Colonic mucosa (tissue), 4 donors: Measurements from ENCODE around the gene RPEL1. TPM values are rescaled to one million over a fixed set of nuclear protein-coding genes. Genes with fewer than 3 reads are reported as not detected.
"Not testable (repeated sequence)": the region's sequence is repeated elsewhere in the genome, so short reads cannot be mapped to it uniquely, and the experiment has no call there.

Experiments
- DNase-seq: peaks from one replicate; pipeline ENCODE4 v3.0.0-alpha.2; 2020
- H3K27ac ChIP-seq: fragments of 200-600 bp; one replicate; pipeline ENCODE4 v1.8.0; 2021
- H3K27me3 ChIP-seq: fragments of 200-600 bp; one replicate; pipeline ENCODE4 v1.8.0; 2021
- H3K36me3 ChIP-seq: fragments of 200-600 bp; one replicate; pipeline ENCODE4 v1.8.0; 2021
- H3K4me1 ChIP-seq: fragments of 200-600 bp; one replicate; pipeline ENCODE4 v1.8.0; 2021; ENCODE audit warnings: mild to moderate bottlenecking
- H3K4me3 ChIP-seq: fragments of 200-600 bp; one replicate; pipeline ENCODE4 v1.8.0; 2021
- H3K9ac ChIP-seq, 2 donors: one replicate each; pipeline ENCODE4 v1.7.0; 2013; ENCODE audit warnings: control low read depth in 2 of 2, low read depth in 2 of 2, low read length in 2 of 2
- H3K9me3 ChIP-seq: fragments of 200-600 bp; one replicate; pipeline ENCODE4 v1.8.0; 2021
- intact Hi-C: fragments of 100-400 bp; cut with DNase I; formaldehyde crosslinking; loops from one replicate; pipeline ENCODE4 v1.14.1; 2022
- total RNA-seq, 2 donors: library from RNA; stranded (reverse); fragmentation: NEBNext Ultra II Directional in 1 of 2; extraction: Animal tissue kit (Norgen Biotek cat#: 25700) in 1 of 2; gene quantifications; one replicate each; pipeline ENCODE4 v1.2.1, GENCODE V29; 2021
- TF ChIP-seq, protein P1 (sequence below): fragments of 200-600 bp; IDR thresholded peaks from one replicate; pipeline ENCODE4 v1.8.0; 2022; ENCODE audit warnings: antibody characterized with exemption, mild to moderate bottlenecking
- donor health status: healthy.
- donor health status: DM: no; HTN: no; CAD: no.
- donor health status: DM: no; HTN: no; CAD: no.

The RPEL1 gene
- total RNA-seq, 2 donors from 2014 or later = not detected

DNA sequence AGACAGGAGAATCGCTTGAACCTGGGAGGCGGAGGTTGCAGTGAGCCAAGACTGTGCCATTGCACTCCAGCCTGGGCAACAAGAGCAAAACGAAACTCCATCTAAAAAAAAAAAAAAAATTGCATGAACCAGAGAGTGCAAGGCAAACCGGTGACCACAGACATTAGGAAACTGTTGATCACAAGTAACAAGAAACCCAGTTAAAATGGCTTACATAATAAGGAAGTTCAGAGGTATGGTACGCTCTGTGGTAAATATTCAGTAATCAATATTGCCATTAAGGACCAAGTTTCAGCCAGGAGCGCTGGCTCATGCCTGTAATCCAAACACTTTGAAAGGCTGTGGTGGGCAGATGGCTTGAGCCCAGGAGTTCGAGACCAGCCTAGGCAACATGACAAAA lies 43.4 kb upstream of the RPEL1 start:
- Histone ChIP-seq H3K4me1 (no peaks in the 10 kb centered on the region), H3K27me3 (no peaks in the 10 kb centered on the region), H3K4me3 (no peak overlapping the region), H3K9ac (no peak overlapping the region), H3K9me3 (no peaks in the 10 kb centered on the region), H3K27ac (no peak overlapping the region), H3K36me3 (no peaks in the 10 kb centered on the region)
- no peak for DNase-seq
- intact Hi-C loops = no loop called here
- TF ChIP-seq, protein P1, sequence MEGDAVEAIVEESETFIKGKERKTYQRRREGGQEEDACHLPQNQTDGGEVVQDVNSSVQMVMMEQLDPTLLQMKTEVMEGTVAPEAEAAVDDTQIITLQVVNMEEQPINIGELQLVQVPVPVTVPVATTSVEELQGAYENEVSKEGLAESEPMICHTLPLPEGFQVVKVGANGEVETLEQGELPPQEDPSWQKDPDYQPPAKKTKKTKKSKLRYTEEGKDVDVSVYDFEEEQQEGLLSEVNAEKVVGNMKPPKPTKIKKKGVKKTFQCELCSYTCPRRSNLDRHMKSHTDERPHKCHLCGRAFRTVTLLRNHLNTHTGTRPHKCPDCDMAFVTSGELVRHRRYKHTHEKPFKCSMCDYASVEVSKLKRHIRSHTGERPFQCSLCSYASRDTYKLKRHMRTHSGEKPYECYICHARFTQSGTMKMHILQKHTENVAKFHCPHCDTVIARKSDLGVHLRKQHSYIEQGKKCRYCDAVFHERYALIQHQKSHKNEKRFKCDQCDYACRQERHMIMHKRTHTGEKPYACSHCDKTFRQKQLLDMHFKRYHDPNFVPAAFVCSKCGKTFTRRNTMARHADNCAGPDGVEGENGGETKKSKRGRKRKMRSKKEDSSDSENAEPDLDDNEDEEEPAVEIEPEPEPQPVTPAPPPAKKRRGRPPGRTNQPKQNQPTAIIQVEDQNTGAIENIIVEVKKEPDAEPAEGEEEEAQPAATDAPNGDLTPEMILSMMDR = no peak

GRCh38 chr10:103203466-103203865 lies 42.2 kb upstream of the RPEL1 start:
- H3K4me1 ChIP-seq = no peaks in the 10 kb centered on the region
- H3K27ac ChIP-seq = no peak overlapping the region
- H3K27me3 ChIP-seq = no peaks in the 10 kb centered on the region
- H3K4me3 ChIP-seq = no peak overlapping the region
- DNase-seq = no peak
- H3K9ac ChIP-seq = no peak overlapping the region
- no peaks in the 10 kb centered on the region for H3K9me3 ChIP-seq
- TF ChIP-seq, protein P1 = no peak
- intact Hi-C loops = no loop called here
- H3K36me3 ChIP-seq = no peaks in the 10 kb centered on the region

- Histone ChIP-seq H3K4me3 (no peak overlapping the region), H3K9ac (no peak overlapping the region), H3K4me1 (no peaks in the 10 kb centered on the region), H3K9me3 (no peaks in the 10 kb centered on the region), H3K27ac (no peak overlapping the region), H3K27me3 (no peaks in the 10 kb centered on the region), H3K36me3 (no peaks in the 10 kb centered on the region)
- TF ChIP-seq, protein P1 = no peak
- intact Hi-C loops = no loop called here
- DNase-seq = no peak
These were observed 41.1 kb upstream of the RPEL1 start for GRCh38 chr10:103204353-103205255.

GRCh38 chr10:103205401-103205800 lies 40.3 kb upstream of the RPEL1 start:
- H3K27ac ChIP-seq, H3K27me3 ChIP-seq, H3K4me3 ChIP-seq, H3K4me1 ChIP-seq, H3K36me3 ChIP-seq, DNase-seq, H3K9me3 ChIP-seq, H3K9ac ChIP-seq, intact Hi-C loops: not testable (repeated sequence)

DNA sequence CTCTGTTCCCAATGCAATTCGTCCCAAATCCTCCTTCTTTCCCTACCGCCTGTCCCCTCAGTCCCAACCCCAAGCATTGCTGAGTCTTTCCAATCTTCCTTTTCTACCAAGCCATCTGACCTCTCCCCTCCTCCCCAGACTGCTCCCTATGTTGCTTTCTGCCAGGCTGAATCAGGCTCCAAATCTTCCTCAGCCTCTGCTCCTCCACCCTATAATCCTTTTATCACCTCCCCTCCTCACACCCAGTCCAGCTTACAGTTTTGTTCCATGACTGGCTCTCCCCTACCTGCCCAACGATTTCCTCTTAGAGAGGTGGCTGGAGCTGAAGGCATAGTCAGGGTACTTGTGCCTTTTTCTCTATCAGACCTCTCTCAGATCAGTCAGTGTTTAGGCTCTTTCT lies 39.0 kb upstream of the RPEL1 start:
- H3K36me3 ChIP-seq, H3K27me3 ChIP-seq, DNase-seq, H3K9ac ChIP-seq, H3K4me3 ChIP-seq, H3K4me1 ChIP-seq, intact Hi-C loops, H3K9me3 ChIP-seq, H3K27ac ChIP-seq: not testable (repeated sequence)

DNA sequence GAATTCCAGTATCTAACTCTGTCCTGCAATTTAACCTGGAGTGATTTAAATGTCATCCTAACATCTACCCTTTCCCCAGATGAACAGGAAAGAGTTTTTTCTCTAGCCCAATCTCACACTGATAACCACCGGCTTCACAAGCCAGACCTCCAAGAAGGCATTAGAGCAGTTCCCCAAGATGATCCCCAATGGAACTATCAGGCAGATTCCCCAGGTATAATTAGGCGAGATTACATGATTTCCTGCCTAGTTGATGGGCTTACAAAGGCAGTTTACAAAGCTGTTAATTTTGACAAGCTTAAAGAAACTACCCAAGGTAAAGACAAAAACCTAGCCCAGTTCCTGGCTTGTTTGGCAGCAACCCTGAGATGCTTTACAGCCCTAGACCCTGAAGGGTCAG lies 38.5 kb upstream of the RPEL1 start:
- H3K9me3 ChIP-seq = no peaks in the 10 kb centered on the region
- TF ChIP-seq, protein P1 = no peak
- no peak overlapping the region for H3K4me3 ChIP-seq
- no peaks in the 10 kb centered on the region for H3K36me3 ChIP-seq
- intact Hi-C loops = no loop called here
- H3K27me3 ChIP-seq = no peaks in the 10 kb centered on the region
- no peak overlapping the region for H3K27ac ChIP-seq
- no peak for DNase-seq
- no peak overlapping the region for H3K9ac ChIP-seq
- no peaks in the 10 kb centered on the region for H3K4me1 ChIP-seq

DNA sequence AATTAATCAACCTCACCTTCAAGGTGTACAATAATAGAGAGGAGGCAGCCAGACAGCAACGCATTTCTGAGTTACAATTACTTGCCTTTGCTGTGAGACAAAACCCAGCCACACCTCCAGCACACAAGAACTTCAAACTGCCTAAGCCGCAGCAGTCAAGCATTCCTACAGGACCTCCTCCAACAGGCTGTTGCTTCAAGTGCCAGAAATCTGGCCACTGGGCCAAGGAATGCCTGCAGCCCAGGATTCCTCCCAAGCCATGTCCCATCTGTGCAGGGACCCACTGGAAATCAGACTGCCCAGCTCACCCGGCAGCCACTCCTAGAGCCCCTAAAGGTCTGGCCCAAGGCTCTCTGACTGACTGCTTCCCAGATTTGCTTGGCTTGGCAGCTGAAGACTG lies 38.0 kb upstream of the RPEL1 start:
- intact Hi-C loops, H3K27ac ChIP-seq, DNase-seq, H3K27me3 ChIP-seq, H3K9me3 ChIP-seq, H3K9ac ChIP-seq, H3K4me3 ChIP-seq, H3K36me3 ChIP-seq, H3K4me1 ChIP-seq: not testable (repeated sequence)

GRCh38 chr10:103210262-103210661 lies 35.4 kb upstream of the RPEL1 start:
- H3K4me3 ChIP-seq, H3K27ac ChIP-seq, H3K36me3 ChIP-seq, DNase-seq, H3K27me3 ChIP-seq, H3K4me1 ChIP-seq, intact Hi-C loops, H3K9ac ChIP-seq, H3K9me3 ChIP-seq: not testable (repeated sequence)
